HG02642 (cell line): ENCODE data around the gene TNRC18.

Experiments used
- ATAC-seq: cut with Tn5 transposase; IDR thresholded peaks from one replicate; pipeline ENCODE4 v1.9.1; 2021; ENCODE audit warnings: mild to moderate bottlenecking; ENCODE audit not compliant: unreplicated experiment, poor library complexity

TNRC18 gene

DNA sequence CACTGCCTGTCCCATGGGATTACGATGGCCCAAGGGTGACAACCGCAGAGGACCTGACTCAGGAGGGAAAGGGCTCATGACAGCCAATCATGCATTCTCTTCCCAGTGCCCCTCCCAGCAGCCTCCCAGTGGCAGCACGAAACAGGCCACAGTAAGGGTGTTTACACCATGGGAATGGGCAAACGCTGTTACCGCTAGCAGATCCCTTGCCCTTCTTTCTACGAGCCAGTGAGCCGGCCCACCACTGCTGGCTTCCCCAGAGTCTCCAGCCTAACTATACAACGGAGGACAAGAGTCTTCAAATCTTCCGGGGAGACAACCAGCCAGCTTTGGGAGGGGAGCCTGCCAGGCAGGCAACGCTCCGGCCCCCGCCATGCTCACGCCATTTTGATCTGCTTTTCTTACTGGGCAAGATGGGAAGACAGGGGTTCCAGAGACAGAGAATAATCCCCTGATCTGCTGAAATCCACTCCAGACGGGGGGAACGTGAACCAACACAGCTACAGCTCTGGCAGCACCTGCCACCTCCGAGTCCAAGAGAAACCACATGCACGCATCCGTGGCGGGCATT is 71.1 kb downstream of the TNRC18 start:
- ATAC-seq = no peak

DNA sequence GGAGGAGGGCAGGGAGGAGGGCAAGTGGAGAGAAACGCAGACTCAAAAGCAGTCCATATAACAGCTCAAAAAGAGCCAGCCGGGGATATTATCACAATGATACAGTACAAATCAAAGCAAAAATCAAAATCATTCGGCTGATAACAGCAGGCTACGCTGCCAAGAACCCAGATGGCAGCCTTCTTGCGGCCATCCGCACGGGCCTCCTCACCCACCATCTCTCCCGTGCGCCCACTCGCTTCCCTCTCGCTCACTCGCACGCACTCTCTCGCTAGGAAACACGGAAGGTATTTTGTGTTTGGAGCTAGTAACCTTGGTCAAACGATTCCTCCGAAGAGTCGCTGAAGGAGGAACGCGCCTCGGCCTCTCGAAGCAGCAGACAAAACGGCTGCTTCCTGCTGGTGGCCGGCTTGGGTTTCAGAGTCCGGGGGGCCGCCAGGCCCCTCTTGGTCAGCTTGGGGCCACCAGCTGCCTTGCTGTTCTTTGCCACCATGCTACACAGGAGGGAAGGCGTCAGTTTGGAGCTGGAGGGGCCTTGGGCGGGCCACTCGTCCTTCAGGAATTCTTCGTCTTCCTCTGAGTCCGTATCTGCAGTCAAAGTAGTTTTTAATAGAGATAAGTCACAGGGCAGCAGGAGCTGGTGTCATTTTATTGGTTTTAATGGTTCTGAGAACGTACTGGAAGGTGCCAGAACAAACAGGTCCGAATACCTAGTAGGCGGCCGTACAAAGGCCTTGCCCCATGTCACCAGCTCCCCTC is 71.9 kb downstream of the TNRC18 start:
- no peak for ATAC-seq

- ATAC-seq = no peak
Observed at GRCh38 chr7:5350600-5351385, 72.8 kb downstream of the TNRC18 start.

- ATAC-seq = no peak
Observed at GRCh38 chr7:5350174-5350463, 73.5 kb downstream of the TNRC18 start.

DNA sequence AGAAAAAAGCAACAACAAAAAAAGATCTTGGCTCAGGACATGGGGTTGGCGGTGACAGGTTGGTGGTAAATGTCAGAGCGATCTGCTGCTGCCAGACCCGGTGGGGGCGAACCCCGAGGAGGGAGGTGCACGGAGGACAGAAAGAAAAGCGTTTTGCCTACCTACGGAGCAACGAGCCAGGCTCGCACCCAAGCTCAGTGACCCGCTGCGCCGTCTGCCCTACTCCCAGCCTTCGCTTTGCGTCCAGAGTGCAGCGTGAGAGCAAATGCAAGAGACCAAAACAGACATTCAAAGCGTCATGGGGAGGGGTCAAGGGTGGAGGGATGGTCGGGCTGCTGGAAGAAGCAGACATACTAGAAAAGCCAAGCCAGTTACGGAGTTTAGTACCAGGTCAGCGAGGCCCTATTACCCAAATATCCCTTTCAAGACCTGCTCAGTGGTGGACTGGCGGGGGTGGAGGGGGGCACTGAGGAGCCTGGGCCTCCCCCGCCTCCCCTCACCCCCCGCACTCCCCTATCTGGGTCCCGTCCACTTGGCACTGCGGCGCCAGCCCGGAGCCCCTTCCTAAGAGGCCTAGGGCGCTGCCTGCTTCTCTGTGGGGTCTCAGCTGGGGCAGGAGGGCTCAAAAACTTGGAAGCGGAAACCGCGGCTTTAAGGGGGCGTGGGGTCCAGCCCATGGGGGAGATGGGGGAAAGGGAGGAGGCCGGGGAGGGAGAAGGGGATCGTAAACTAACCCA is 74.0 kb downstream of the TNRC18 start:
- ATAC-seq = no peak

DNA sequence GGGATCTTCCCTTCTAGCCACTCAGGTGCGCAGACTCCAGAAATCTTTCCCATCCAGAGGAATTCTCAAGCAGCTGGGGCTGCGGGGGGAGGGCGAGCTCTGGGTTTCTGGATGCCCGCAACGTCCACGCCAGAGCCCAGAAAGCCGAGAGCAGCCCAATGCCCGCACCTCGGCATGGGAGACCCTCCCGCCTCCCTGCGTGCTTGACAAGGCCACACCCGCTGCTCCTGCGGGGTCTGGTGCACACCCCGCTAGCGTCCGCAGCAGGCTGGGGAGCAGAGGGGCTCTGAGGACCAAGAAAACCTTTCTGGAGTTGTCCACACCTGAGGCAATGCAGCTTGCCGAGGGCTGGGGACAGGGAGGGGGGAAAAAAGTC is 74.6 kb downstream of the TNRC18 start:
- ATAC-seq = no peak

- ATAC-seq = no peak
Observed at GRCh38 chr7:5348134-5349004, 75.3 kb downstream of the TNRC18 start.

DNA sequence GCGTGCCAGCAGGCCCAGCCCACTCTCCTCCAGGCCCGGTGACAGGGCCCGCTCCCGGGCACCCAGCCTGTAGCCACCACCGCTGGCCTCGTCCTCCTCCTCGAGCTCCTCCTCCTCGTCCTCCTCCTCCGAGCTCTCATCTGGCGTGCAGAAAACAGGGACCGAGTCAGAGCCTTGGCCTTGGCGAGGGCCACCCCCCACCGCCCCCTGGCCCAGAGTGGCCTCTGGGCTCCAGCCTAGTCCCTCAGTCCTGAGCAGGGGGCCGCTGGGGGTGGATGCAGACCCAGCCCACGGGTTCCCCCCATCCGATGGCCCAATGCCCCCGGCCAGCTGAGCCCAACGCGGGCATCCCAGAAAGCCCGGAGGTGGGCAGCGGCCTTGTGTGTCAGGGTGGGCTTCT is 78.0 kb downstream of the TNRC18 start:
- ATAC-seq = no peak

DNA sequence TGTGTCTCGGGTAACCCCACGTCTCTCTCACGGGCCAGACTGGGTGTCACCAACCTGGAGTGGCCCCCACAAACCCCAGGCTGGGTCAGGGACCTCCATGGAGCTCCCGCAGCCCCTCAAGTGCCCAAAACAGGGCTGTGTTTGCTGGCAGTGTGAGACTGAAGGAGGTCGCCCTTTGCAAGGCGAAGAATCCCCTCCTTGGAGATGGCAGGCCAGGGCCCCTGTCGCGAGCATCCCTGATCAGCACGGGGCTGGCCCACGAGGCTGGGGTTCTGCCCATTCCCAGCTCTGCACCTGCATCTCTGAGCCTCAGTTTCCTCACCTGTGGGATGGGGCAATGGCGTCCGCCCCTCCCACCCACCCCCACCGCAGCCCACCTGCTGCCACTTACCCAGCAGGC is 78.5 kb downstream of the TNRC18 start:
- no peak for ATAC-seq

DNA sequence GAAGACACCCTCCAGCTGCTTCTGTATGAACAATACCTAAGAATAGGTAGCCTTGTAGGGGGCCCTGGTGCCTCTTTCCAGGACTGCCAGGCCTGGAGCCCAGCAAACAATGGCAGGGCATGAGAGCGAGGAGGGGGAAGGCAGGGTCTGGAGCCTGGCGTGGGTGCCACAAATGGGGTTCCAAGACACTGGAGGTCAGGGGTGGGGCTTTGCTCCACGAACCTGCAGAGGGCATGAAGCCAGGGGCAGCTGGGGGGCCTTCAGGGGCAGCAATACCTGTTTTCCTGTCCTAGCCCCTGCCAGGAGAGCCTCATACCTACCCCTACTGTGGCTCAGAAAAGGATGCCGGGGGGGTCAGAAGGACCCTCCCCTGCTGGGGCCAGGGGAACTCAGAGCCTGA is 79.3 kb downstream of the TNRC18 start:
- ATAC-seq = no peak

GRCh38 chr7:5343884-5344283 is 79.8 kb downstream of the TNRC18 start:
- no peak for ATAC-seq

GRCh38 chr7:5342631-5343030 is 81.0 kb downstream of the TNRC18 start:
- no peak for ATAC-seq

GRCh38 chr7:5339955-5340354 is 83.7 kb downstream of the TNRC18 start:
- no peak for ATAC-seq

DNA sequence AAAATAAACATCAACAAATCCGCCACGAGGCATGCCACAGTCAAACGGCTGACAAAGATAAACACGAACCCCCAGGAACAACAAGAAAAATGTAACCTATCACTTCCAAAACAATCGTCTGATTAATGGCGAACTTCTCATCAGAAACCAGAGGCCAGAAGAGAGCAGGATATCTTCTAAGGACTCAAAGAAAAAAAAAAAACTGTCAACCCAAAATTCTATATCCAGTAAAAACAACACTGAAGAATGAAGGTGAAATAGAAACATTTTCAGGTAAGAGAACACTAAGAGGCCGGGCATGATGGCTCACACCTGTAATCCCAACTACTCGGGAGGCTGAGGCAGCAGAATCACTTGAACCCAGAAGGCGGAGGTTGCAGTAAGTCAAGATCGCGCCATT is 86.6 kb downstream of the TNRC18 start:
- ATAC-seq = no peak

DNA sequence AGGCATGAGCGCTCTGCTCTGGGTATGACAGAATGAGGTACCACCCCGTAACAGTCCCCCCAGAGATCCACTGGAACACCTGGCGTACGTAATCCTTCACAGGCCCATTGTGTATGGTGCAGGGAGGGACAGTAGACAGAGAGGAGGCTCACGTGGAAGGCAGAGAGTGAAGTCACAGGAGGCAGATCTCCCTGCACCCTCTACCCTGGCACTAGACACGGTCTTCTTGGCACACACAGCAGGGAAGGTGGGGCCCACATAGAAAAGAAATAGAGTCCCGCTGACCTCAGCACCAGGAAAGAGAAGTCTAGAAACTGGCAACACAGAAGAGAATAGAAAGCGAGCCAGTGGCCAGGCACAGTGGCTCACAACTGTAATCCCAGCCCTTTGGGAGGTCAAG is 89.0 kb downstream of the TNRC18 start:
- no peak for ATAC-seq

DNA sequence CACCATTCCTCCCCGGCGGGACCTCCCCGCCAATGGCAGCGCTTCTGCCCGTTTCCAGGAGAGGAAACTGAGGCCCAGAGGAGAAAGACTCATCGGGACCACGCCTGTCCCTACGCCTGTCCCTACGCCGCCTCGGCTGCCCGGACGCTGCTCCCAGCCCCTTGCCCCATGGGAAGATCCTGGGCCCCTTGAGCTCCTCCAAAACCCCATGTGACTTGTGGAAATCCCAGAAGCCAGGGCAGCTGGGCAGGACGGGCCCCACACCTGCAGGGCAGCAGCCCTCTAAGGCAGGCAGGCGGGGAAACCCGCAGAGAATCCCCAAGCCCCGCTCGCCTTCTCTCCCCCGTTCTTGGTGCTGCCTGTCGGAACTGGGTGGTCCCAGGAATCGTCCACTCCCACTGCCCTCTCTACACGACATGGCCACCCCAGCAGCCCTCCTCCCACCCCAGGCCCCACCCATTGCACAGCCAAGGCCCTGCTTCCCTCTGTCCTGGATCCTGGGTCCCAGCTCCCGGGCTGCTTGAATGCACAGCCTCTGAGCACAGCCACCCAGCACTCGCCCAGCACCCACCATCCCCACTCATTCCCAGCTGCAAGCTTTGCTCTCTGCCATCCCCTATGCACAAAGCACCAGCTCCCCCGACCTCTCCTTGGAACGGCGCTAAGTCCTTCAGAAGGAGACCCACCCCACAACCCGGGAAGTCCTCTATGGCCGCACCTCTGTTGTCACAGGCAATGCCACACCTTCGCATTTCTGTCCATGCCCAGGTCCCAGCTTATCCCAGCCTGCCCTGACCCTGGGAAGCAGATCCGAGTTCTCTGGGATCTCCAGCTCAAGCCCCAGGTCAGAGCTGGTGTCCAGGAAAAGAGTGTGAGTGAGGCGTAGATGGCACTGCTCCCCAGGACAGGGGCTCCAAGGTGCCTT is 90.3 kb downstream of the TNRC18 start:
- no peak for ATAC-seq

DNA sequence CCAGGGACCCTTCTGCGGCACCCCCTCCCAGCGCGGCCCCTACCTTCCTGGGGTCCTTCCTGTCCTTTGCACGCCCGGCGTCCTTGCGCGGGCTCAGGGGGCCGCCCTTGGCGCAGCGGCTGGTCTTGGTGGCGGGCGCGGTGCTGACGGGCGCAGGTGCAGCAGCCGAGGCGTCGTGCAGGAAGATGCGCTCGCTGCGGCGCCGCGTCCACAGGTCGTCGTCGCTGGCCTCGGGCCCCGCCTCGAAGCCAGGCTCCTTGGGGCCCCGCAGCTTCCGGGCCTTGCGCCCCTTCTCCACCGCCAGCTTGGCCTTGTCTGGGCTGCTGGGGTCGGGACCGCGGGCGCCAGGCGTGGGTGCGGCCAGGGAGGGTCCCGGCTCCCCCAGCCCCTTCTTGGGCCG is 91.1 kb downstream of the TNRC18 start:
- no peak for ATAC-seq

- no peak for ATAC-seq
Observed at GRCh38 chr7:5330288-5330687, 93.3 kb downstream of the TNRC18 start.

DNA sequence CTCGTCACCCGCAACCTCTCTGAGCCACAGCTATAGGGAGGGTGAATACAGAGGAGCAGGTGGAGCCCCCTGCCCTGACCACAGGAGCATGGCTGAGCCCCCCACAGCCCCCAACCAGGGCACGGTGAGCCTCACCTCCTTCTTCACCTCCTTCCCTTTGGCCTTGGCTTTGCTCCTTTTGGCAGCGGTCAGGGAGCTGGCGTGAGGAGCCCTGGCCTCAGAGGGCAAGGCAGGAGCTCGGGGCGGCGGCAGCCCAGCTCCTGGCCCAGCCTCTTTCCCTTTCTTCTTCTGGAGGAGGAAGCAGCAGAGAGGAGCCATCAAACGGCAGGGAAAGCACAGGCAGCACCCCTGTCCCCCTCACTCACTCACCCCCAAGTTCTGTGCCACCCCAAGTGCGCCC is 98.7 kb downstream of the TNRC18 start:
- ATAC-seq = no peak
